GM18907 (cell line): ENCODE results near the gene ICA1.
A peak's percentile ranks its signal among the peaks of the same experiment; 100 is the strongest.

Experiments used
- ATAC-seq: cut with Tn5 transposase; IDR thresholded peaks from one replicate; pipeline ENCODE4 v1.9.1; 2021; ENCODE audit warnings: mild to moderate bottlenecking, moderate library complexity; ENCODE audit not compliant: unreplicated experiment

Gene ICA1

GRCh38 chr7:8165150-8165549, 96.8 kb downstream of the ICA1 start:
- ATAC-seq = no peak

GRCh38 chr7:8162181-8162580, 99.8 kb downstream of the ICA1 start:
- ATAC-seq = no peak

DNA sequence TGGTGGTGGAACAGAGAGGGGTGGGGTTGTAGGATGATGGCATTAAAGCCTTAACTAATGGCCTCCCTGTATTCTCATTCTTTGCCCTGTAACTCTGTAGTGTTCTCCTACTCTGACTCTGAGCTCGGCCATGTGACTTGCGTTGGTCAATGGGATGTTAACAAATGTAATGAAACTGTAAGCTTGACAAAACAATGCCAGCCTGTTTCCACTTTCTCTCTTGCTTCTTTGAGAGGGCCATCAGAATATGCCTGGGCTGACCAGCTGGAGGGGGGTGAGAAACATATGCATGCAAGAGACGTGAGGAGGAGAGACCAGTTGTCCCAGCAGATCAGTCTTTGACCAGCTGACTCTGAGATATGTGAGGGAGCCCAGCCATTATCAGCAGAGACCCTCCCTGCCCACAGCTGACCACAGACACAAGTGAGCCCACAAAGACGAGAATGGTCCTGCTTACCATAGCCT, 100.6 kb downstream of the ICA1 start:
- ATAC-seq = no peak

DNA sequence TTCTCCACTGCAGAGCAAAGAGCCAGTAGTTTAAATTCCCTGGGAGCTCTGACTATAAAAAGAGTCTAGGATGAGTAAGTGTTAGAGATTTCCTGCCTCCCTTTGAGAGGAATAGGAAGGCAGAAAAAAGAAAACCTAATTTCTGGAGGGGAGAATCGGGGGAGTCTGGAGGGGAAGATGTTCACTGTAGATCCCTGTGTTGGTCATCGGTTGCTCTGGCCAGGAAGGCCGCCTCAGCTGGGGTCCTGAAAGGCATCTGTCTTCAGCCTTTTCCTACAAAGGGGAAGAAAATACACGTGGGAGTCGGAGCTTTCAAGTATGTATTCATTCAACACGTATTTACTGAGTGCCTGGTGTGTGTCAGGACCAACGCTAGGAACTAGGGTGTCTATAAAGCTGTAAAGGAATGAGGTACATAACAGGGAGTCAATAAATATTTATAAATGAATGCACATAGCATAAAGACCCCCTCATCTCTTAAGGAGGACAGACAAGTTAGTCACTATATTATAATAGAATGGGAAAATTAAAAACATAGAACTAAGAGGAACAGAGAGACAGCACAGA, 101.1 kb downstream of the ICA1 start:
- ATAC-seq = no peak

GRCh38 chr7:8160250-8160649, 101.7 kb downstream of the ICA1 start:
- ATAC-seq = no peak

- no peak for ATAC-seq
These were observed 102.4 kb downstream of the ICA1 start for GRCh38 chr7:8159595-8159994.

DNA sequence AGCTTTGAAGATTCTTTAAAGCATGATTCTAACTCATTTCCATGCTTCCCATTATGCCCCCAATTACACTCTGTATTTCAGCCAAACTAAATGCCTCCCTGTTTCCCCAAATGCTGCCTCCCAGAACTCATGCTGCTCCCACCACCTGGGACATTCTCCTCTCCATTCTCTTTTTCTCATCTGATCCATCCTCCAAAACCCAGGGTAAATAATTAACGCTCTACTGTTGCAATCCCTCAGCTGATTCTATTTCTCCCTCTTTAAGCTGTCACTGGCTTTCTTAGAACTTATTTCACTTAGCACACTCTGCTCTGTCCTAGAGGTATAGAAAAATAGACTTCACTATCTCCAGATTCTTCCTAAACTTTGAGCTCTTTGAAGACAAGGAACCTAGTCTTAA, 104.7 kb downstream of the ICA1 start:
- ATAC-seq = no peak

DNA sequence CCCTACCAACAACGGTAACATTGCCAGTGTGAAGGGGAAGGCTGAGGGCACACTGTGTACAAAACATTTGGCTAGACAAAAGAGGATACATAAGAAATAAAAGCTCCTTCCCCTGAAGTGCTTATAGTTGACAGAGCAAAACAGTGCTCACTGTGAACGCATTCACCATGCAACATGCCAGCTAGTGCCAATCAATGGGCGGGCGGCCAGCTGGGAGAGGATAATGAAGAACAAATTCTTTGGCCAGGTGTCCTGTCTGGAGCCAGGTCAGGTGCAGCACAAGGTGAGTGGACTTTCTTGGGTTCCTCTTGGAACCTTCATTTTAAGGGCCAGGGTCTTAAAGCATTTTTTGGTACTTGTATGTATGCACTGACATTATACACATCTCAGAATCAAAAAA, 106.1 kb downstream of the ICA1 start:
- no peak for ATAC-seq

GRCh38 chr7:8154272-8154671, 107.7 kb downstream of the ICA1 start:
- ATAC-seq = no peak

- ATAC-seq = no peak
These were observed 109.3 kb downstream of the ICA1 start for GRCh38 chr7:8152489-8153192.

DNA sequence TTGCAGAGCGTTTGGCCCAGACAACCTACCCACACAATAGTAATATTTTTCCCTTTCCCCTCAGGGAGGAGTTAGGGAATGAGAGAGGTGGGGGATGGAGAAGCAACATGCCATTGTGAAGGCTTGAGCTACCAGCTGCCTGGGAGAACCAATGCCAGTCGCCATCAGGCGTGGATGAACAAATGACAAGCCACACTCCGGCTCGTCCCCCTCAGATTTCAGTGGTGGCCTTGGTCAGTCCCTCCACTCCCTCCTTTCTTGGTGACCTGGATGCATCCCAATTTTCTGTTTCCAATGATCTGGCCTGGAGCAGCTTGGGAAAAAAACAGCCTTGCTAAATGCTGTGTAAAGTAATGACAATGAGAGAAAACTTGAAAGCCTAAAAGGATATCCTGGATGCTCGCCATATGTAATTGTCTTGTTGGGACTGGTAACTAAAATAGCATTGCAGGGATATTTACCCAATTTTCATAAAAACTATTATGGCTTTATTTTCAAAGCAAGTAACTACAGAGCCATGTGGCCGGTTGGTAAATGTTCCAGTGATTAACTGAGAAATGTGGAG, 110.7 kb downstream of the ICA1 start:
- ATAC-seq = no peak

DNA sequence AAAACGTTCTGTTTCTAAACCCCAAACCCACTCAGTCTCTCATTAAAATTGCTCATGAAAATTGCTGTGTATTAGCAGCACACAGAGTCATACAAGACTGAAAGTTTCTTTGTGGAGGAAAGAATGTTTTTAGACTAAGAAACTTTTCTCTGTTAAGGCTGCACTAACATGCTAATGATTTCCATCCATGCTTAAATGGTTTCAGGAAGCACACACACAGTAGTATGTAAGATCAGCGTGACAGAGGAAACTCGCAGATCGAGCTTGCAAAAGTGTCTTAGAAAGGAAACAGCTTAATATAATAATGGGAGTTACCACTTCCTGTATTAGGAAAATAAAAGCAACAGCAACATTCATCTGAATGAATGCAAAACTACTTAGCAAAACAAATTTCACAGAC, 112.7 kb downstream of the ICA1 start:
- peak; percentile 79 for ATAC-seq

GRCh38 chr7:8147760-8148463, 114.1 kb downstream of the ICA1 start:
- no peak for ATAC-seq

DNA sequence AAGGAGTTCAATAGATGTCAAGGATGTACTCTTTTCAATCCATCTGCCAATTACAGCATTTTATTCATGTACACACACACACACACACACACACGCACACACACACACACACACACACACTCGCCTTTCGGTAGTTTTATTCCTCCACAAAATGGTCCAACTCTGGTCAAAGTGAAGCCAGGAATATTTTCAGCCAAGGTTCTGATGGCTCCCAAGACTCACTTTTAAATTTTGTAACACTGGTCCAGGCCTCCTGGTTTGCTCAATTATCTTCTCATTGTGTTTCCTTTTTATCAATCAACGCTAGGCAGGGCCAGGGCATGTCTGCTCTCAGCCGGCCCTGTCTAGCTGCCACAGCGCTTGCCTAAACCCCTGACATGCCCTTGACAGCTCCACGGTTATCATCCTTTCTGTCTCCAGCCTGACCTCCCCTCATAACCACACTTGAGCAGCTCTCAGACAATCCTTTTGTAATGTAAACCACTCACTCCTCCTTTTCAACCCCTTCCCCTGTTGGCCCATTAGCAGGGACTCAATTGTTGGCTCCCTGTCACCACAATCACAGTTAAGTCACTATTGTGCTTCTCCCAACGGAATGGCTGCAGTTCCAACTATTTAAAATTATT, 115.1 kb downstream of the ICA1 start:
- ATAC-seq = no peak

- no peak for ATAC-seq
These were observed 115.7 kb downstream of the ICA1 start for GRCh38 chr7:8146106-8146787.

GRCh38 chr7:8144856-8145255, 117.1 kb downstream of the ICA1 start:
- no peak for ATAC-seq

DNA sequence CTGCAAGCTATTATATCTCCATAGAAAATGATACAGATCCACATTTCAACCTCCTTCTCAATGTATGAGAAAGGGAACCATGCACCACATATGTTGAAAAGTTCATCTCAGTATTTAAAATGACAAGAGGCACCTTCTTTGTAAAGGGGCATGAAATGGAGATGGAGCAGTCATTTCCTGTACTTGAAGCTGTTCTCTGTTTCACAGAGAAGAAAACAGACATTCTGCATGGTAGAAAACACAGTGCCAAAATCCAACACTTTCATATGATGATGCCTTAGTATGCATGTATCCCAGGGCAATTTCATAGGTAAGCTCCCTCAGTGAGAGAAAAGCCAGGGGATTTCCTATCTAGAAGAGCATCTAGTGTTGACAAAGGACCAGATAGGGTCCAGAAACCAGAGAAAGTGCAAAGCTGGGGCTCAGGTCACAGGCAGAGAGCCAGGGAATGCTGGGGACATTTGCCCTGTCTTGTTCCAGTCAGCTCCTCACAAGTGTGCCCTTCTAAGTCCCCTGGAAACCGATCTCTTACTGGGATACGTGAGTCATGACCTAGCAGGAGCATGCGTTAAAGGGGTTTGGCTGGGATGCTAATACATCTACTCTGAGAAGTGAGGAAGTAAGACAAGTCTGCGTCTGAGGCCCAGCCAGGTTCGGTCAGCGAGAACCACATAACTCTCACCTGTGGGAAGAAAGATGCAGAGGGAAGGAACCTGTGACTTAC, 118.7 kb downstream of the ICA1 start:
- ATAC-seq = peak; percentile 59

- no peak for ATAC-seq
These were observed 119.5 kb downstream of the ICA1 start for GRCh38 chr7:8142477-8142876.

DNA sequence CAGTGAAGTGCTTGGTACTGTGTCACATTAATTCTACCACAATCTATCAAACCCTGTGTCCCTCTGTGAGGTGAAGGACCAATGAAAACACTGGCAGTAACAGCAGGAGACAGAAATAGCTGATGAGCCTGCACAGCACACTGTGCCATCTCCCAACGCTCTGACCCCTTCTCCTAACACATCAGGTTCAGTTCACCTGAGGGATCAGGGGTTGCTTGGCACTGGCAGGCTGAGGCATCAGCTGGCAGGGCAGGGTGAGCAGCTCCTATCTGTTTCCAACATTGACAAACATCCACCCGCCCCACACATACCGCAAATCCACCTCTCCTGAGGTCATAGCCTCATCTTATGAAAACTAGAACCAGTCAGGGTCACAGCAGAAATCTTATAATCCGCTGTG, 120.9 kb downstream of the ICA1 start:
- no peak for ATAC-seq

DNA sequence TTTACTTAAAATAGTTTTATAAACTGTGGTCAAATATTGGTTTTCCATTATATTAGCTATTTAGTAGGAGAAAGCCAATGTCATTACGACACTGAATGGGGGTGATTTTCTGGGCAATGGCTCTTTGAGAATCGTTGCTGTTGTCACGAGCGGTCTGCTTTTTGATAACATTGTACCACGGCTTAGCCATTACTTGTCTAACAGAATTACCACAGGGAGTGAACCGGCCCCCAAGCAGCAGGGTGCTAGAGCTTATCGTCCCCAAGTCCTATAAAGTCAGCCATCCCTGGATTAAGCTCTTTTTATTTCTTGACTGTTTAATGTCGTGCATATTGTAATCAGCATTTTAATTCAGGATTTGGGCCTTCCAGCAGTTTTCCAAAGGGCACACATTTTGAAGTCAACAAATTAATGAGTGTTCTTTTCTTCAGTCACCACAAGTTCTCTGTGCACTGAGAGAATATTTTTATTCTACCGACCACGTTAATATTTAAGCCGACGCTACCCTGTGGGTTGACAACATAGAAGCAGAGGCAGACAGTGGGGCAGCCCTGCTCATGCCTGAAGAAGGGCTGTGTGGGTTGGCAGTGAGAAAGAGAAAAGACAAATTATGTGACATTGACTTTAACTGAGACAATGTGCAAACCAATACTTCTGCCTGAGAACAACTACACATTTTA, 125.8 kb downstream of the ICA1 start:
- ATAC-seq = no peak
